Breast epithelium (tissue), 3 donors: Measurements from ENCODE around the gene ST7L.

Source experiments
- POLR2A ChIP-seq: fragments of 450-650 bp; IDR thresholded peaks from one replicate; pipeline ENCODE4 v1.6.1; 2016; ENCODE audit warnings: antibody characterized with exemption, mild to moderate bottlenecking, moderate library complexity
- POLR2AphosphoS5 ChIP-seq, 3 donors: sonication (generic); formaldehyde crosslinking; IDR thresholded peaks; one replicate each; pipeline ENCODE4 v1.6.1; 2017; ENCODE audit warnings: antibody characterized with exemption in 3 of 3
- TF ChIP-seq, protein P1 (sequence below), 3 donors: fragments of 450-650 bp; IDR thresholded peaks; one replicate each; pipeline ENCODE4 v1.5.1; 2016 to 2017; ENCODE audit warnings: antibody characterized with exemption in 3 of 3, mild to moderate bottlenecking in 3 of 3, moderate library complexity in 3 of 3

DNA sequence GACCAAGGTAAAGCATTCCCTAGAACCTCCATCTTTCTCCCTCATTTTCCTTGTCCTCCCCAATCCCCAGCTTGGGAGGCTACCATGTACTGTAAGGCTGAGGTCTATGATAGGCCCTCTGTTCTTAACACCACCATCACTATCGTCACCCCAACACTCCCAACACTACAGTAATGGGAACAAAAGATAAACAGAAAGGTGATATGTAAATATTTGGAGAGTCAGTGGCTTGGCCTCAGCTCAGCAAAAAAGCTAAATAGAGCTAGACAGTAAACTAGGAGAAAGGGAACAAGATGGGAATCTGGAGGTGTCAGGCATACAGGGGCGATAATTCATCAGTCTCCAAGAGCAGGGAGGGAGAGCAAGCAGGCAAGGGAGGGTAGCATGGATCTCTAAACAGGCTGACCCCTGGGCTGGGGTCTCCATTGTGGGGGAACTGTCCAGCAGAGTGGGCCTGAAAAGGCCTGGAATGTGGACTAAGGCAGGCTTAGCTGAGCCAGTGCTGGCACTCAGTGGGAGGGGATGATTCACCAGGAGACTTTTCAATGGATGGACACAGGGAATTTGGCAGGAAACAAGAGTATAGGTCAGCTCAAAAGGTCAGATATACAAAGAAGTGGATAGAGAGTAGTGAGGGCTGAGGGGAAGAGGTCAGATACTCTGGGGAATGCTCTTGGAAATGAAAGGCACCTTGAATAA lies 103.5 kb downstream of the ST7L start:
- no peak for TF ChIP-seq POLR2A
- TF ChIP-seq, protein P1, sequence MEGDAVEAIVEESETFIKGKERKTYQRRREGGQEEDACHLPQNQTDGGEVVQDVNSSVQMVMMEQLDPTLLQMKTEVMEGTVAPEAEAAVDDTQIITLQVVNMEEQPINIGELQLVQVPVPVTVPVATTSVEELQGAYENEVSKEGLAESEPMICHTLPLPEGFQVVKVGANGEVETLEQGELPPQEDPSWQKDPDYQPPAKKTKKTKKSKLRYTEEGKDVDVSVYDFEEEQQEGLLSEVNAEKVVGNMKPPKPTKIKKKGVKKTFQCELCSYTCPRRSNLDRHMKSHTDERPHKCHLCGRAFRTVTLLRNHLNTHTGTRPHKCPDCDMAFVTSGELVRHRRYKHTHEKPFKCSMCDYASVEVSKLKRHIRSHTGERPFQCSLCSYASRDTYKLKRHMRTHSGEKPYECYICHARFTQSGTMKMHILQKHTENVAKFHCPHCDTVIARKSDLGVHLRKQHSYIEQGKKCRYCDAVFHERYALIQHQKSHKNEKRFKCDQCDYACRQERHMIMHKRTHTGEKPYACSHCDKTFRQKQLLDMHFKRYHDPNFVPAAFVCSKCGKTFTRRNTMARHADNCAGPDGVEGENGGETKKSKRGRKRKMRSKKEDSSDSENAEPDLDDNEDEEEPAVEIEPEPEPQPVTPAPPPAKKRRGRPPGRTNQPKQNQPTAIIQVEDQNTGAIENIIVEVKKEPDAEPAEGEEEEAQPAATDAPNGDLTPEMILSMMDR (IDR thresholded peaks at IDR 0.05): no peak
- TF ChIP-seq POLR2AphosphoS5 (IDR thresholded peaks at IDR 0.05): no peak
